Measurements from ENCODE around the gene RGS3.

RGS3 gene

DNA sequence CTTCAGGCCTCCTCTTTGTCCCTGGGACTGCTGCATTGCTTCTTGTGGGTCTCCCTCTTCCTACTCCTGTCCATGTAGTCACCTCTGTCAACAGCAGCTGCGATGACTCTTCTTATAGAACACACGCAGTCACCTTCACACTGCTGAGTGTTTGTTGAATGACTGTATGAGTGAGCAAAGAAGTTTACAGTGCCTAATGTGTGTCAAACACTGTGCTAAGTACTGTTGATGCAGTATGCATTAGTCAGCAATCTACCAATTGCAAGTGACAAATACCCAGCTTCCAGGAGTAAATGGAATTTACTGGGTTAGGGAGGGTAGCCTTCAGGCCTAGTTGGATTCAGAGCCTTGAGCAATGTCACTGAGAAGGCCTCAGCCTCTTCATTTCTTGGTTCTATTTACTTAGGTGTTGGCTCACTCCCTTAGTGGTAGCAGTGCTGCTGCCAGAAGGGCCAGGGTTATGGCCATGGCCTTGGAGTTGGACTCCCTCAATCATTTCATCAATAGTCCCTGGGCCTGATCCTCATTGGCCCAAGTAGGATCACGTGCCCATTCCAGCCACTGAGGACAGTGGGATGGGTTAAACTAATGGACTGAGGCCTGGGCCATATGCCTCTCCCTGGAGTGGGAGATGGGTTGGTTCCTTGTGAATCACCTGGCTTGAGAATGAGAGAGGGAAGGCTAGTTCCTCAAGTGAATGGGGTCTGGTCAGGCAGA lies 93.5 kb downstream of the RGS3 start (continued):
- TF ChIP-seq, protein P1, sequence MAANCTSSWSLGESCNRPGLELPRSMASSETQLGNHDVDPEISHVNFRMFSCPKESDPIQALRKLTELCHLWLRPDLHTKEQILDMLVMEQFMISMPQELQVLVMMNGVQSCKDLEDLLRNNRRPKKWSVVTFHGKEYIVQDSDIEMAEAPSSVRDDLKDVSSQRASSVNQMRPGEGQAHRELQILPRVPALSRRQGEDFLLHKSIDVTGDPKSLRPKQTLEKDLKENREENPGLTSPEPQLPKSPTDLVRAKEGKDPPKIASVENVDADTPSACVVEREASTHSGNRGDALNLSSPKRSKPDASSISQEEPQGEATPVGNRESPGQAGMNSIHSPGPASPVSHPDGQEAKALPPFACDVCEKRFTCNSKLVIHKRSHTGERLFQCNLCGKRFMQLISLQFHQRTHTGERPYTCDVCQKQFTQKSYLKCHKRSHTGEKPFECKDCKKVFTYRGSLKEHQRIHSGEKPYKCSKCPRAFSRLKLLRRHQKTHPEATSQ (tag by site-specific recombination; IDR thresholded peaks at IDR 0.05): no peak
- TF ChIP-seq ZNF792 (tag by site-specific recombination; IDR thresholded peaks at IDR 0.05): no peak

DNA sequence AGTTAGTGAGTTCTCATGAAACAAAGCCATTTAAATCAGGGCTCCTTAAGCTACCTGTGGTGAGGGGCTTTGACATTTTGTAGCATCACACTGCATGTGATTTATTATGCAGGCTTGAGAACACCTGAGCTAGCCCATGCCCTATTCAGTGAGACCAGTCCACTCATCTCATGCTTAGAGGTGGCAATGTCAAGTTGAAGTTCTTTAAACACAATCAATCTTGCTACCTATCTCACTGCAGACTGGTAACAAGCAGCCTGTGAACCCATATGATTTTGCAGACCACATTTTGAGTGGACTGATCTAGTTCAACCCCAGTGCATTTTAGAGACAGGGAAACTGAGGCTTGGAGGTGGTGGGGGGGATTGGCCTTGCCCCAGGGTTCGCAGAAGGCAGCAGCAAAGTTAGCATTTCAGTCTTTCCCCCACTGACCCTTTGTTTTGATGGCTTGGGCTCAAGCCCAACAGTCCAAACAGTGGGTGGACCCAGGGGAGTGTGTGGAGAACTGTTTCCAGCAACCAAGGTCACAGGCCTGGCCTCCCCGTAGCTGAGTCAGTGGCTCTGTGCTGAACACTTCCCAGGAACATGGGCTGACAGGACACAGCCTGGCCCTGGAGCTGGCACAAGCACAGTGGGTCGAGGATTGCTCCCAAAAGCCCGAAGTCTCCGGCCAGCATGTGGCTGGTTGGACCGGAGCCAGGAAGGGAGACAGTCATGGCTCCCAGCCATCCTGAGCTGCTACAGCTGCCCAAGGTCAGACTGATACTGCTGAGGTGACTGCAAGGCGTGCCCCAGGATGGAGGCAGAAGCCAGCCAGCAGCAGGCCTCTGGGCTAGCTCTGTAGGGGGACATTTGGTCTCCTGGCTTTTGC lies 95.3 kb downstream of the RGS3 start:
- no peak overlapping the region for H3K27ac ChIP-seq (ENCODE audit: extremely low read depth, low read depth, low read length)
- H3K36me3 ChIP-seq (ENCODE audit: control insufficient read depth in 2 of 2, insufficient read depth in 1 of 2, low read length in 2 of 2): no peaks in the 10 kb centered on the region
- TF ChIP-seq ZNF24 (tag by site-specific recombination; IDR thresholded peaks at IDR 0.05): no peak
- TF ChIP-seq EGR2 (tag by site-specific recombination; IDR thresholded peaks at IDR 0.05; ENCODE audit: low read depth): no peak
- no peak for TF ChIP-seq ZNF544 (tag by site-specific recombination; IDR thresholded peaks at IDR 0.05)
- TF ChIP-seq, protein P2, sequence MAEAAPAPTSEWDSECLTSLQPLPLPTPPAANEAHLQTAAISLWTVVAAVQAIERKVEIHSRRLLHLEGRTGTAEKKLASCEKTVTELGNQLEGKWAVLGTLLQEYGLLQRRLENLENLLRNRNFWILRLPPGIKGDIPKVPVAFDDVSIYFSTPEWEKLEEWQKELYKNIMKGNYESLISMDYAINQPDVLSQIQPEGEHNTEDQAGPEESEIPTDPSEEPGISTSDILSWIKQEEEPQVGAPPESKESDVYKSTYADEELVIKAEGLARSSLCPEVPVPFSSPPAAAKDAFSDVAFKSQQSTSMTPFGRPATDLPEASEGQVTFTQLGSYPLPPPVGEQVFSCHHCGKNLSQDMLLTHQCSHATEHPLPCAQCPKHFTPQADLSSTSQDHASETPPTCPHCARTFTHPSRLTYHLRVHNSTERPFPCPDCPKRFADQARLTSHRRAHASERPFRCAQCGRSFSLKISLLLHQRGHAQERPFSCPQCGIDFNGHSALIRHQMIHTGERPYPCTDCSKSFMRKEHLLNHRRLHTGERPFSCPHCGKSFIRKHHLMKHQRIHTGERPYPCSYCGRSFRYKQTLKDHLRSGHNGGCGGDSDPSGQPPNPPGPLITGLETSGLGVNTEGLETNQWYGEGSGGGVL (tag by site-specific recombination; IDR thresholded peaks at IDR 0.05): no peak
- TF ChIP-seq TCF7L2 (IDR thresholded peaks at IDR 0.05; ENCODE audit: borderline replicate concordance, low read depth, low read length): no peak
- no peak for TF ChIP-seq ZNF830 (tag by site-specific recombination; IDR thresholded peaks at IDR 0.05; ENCODE audit: low read depth)
- no peak for TF ChIP-seq ZNF521 (tag by site-specific recombination; IDR thresholded peaks at IDR 0.05)
- no peak for TF ChIP-seq ZNF16 (tag by site-specific recombination; IDR thresholded peaks at IDR 0.05; ENCODE audit: low read depth)
- ChIA-PET CTCF (interaction anchor here (0.7 to 1.0 kb wide), 2 partner anchors 14 to 31 kb away, joined by 3 read pairs; no protein-coding TSS in a partner anchor), POLR2A (no interaction called here)
- no peak overlapping the region for H3K4me3 ChIP-seq (ENCODE audit: low read depth, low read length)
- H3K4me1 ChIP-seq (ENCODE audit: control insufficient read depth, insufficient read depth, low read length): no peaks in the 10 kb centered on the region
- no peaks in the 10 kb centered on the region for H3K9me3 ChIP-seq (ENCODE audit: control insufficient read depth, insufficient read depth, low read depth, low read length)

DNA sequence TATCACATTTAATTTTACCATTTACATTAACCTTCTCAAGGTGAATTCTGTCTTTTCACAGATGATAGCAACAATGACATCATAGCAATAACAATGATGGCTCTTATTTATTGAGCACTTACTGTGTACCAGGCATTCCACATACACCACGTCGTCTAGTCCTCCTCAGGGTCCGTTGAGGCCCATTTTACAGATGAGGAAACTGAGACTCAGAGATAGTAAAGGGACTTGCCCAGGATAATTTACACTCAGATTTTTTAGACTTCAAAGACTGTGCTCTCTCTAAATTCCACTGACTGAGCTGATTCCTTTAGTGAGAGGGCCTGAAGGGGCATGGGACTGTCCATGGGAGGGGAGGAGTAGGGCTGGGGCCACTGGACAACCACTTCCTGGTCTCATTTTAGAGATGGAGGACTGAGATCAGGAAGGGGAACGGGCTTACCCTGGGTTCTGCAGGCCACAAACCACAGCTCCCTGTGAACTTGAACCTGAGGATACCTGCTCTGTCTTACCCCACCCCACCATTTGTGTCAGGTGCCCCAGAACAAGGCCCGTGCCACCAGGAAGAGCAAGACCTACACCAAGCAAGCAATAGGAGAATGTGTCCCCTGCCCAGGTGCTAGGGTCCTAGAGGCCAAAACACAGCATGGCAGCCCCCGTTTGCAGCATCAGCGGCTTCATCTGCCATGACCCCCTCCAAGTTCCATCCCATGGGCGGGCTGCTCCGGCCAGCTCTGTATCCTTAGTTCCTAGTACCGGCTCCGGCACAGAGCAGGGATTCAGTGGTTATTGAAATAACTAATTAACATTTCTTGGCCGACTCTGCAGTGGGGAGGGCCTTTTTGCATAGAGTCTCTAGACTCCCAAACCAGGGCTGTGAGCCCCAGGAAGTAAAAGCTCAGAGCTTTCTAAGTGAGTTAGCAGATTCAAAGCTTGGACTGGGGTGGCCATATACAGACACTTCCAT lies 96.6 kb downstream of the RGS3 start:
- H3K4me1 ChIP-seq (ENCODE audit: control insufficient read depth, insufficient read depth, low read length): no peaks in the 10 kb centered on the region
- ChIA-PET CTCF (interaction anchor here (0.6 to 1.0 kb wide), 5 partner anchors 28 to 156 kb away, joined by 3 to 4 read pairs (median 3); no protein-coding TSS in a partner anchor), POLR2A (interaction anchor here (0.9 to 1.1 kb wide), 2 partner anchors 14 to 626 kb away, joined by 3 read pairs; no protein-coding TSS in a partner anchor)
- no peaks in the 10 kb centered on the region for H3K36me3 ChIP-seq (ENCODE audit: control insufficient read depth in 2 of 2, insufficient read depth in 1 of 2, low read length in 2 of 2)
- H3K9me3 ChIP-seq (ENCODE audit: control insufficient read depth, insufficient read depth, low read depth, low read length): no peaks in the 10 kb centered on the region
- H3K4me3 ChIP-seq (ENCODE audit: low read depth, low read length): no peak overlapping the region
- no peak overlapping the region for H3K27ac ChIP-seq (ENCODE audit: extremely low read depth, low read depth, low read length)
- TF ChIP-seq ZNF658 (tag by site-specific recombination; IDR thresholded peaks at IDR 0.05) (no peak), SCRT2 (tag by site-specific recombination; IDR thresholded peaks at IDR 0.05) (peak; percentile 34; the same call in 1 of the 2 replicates)

Data from HEK293 (cell line).